Lower leg skin (tissue), 3 donors: Measurements from ENCODE around the gene FGD3.

Source experiments
- POLR2A ChIP-seq, 2 donors: fragments of 450-650 bp; IDR thresholded peaks; one replicate each; pipeline ENCODE4 v1.6.1; 2016 to 2017; ENCODE audit warnings: antibody characterized with exemption in 2 of 2, mild to moderate bottlenecking in 1 of 2, moderate library complexity in 1 of 2
- TF ChIP-seq, protein P1 (sequence below), 3 donors: fragments of 450-650 bp; IDR thresholded peaks; one replicate each; pipeline ENCODE4 v1.5.1; 2016; ENCODE audit warnings: antibody characterized with exemption in 3 of 3, mild to moderate bottlenecking in 3 of 3, moderate library complexity in 2 of 3

DNA sequence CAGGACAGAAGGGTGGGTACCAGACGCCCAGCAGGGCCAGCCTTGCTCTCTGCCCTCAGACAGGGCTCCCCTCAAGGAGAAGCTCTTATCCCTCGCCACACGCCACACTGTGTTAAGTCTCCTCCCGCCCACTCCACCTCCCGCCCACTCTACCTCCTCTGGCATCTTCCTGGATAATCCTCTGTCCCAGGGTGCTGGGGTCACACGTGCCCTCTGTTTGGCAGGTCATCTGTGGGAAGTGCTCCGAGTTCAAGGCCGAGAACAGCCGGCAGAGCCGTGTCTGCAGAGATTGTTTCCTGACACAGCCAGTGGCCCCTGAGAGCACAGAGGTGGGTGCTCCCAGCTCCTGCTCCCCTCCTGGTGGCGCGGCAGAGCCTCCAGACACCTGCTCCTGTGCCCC lies 85.2 kb downstream of the FGD3 start:
- TF ChIP-seq, protein P1, sequence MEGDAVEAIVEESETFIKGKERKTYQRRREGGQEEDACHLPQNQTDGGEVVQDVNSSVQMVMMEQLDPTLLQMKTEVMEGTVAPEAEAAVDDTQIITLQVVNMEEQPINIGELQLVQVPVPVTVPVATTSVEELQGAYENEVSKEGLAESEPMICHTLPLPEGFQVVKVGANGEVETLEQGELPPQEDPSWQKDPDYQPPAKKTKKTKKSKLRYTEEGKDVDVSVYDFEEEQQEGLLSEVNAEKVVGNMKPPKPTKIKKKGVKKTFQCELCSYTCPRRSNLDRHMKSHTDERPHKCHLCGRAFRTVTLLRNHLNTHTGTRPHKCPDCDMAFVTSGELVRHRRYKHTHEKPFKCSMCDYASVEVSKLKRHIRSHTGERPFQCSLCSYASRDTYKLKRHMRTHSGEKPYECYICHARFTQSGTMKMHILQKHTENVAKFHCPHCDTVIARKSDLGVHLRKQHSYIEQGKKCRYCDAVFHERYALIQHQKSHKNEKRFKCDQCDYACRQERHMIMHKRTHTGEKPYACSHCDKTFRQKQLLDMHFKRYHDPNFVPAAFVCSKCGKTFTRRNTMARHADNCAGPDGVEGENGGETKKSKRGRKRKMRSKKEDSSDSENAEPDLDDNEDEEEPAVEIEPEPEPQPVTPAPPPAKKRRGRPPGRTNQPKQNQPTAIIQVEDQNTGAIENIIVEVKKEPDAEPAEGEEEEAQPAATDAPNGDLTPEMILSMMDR (IDR thresholded peaks at IDR 0.05): no peak
- TF ChIP-seq POLR2A (IDR thresholded peaks at IDR 0.05): no peak
